Measurements from ENCODE around the gene SCCPDH. TPM values are rescaled to one million over a fixed set of nuclear protein-coding genes. Genes with fewer than 3 reads are reported as not detected.

SCCPDH gene
- total RNA-seq, 1 donor from 2014 or later, result 31.7 TPM

DNA sequence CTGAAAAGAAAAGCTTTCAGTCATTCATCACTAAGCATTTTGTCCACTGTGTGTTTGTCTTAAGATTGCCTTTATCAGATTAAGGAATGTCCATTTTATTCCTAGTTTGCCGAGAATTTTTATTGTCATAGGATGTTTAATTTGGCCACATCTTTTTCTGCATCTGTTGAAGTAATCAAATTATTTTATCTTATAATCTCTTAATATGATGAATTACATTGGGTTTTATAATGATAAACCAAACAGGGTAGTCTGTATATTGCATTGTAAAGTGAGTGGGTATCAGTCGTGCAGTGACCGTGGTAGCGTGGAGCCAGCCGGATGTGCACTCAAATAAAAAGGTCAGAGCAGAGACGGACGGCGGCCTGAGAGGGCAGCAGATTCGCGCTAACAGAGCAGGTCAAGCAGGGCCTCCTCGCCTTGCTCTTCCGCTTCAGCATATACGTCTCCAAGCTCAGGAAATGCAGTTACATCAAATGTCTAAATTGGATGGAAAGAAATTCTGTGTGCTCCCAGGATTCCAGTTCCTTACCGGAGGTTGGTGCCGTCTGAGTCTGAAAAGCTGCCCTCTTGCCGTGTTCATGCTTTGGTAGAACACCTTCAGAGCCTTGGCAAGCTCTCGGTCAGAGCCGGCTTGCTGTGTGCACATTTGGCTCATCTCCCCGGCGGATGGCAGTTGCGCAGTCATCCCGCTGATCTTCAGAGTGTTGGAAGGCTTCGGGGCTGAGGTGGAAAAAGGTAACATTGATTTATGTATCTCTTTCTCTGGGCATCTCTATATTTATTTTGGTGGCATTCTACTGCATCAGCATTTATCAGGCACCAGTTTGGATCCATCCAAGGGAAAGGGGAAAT, 51.5 kb downstream of the SCCPDH start:
- no peaks in the 10 kb centered on the region for H3K27me3 Mint-ChIP-seq
- intact Hi-C loops (cut with micrococcal nuclease), result no loop called here
- peaks cover 3% of the 10 kb centered on the region for H3K36me3 Mint-ChIP-seq (ENCODE audit: low read depth)
- H3K27ac Mint-ChIP-seq, result no peak overlapping the region
- H3K9me3 Mint-ChIP-seq, result no peaks in the 10 kb centered on the region
- H3K4me3 Mint-ChIP-seq, result no peak overlapping the region
- no peak for DNase-seq
- no peaks in the 10 kb centered on the region for H3K4me1 Mint-ChIP-seq

DNA sequence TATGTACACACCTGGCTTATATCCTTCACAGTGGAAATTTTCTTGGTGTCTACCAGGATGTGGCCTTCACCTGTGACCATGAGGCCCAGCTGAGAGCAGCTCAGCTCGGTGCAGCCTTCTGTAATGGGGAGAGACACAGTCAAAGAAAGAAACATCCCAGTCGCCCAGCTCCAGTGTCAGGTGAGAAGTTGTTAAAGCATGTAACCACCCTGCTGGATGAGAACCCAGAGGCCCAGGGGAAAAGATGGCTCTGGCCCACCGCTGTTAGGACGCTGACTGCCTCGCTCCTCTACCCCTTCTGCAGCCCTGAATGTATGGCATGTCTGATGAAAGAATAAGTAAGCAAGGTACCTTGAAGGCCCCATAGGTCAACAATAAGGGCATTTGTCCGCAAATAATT, 52.7 kb downstream of the SCCPDH start:
- intact Hi-C loops (cut with micrococcal nuclease), result no loop called here
- no peak for DNase-seq
- Mint-ChIP-seq H3K9me3 (no peaks in the 10 kb centered on the region), H3K27me3 (no peaks in the 10 kb centered on the region), H3K4me3 (no peak overlapping the region), H3K36me3 (ENCODE audit: low read depth) (peaks cover 3% of the 10 kb centered on the region), H3K4me1 (no peaks in the 10 kb centered on the region), H3K27ac (no peak overlapping the region)

DNA sequence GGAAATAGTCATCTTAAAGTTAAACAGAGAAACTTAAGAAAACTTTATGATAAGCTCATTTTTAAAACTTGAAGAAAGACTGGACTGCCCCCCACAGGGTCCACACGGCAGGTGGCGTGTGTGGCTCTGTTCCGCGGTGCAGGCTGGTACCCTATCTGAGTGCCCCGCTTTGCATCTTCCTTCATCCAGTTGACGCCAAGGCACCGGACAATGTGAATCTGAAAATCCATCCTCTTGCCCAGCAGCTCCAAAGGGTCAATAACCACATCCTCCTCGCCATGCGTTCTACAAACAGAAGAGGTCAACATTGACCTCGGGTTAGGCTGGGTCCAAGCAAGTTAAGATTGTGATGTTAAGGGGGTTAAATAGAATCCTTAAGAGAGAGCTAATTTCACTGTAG, 54.5 kb downstream of the SCCPDH start:
- no peaks in the 10 kb centered on the region for H3K36me3 Mint-ChIP-seq (ENCODE audit: low read depth)
- intact Hi-C loops (cut with micrococcal nuclease), result no loop called here
- H3K9me3 Mint-ChIP-seq, result no peaks in the 10 kb centered on the region
- DNase-seq, result no peak
- H3K27ac Mint-ChIP-seq, result no peak overlapping the region
- H3K4me1 Mint-ChIP-seq, result peaks cover 7% of the 10 kb centered on the region
- H3K4me3 Mint-ChIP-seq, result no peak overlapping the region
- H3K27me3 Mint-ChIP-seq, result no peaks in the 10 kb centered on the region

DNA sequence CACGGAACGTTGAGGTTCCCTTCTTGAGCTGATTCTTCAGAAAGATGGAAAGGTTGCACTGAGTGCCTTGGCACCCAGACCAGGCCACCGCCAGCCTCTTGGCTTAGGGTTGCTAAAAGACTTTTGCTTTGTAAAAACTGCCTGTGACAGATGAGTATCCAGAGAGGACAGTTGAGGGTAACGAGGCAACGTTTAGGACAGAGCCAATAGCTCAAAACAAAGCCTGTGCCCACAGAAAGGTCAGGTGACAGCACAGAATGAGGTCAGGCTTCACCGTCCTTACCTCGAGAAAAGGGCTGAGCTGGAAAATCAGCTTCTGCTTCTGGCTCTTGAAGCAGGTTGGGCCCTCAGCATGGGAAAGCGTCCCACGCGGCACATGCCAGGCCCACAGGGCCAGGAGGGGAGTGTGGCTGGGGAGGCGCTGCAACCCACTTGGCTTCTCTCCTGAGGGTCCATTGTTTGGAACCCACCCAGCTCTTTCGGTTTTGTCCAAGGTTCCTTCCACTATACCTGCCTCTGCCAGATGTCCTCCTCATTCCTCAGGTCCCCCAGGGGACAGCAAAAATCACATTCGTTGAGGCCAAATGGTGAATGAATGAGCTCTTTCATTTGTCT, 55.5 kb downstream of the SCCPDH start:
- no peak for DNase-seq
- Mint-ChIP-seq H3K27me3 (no peaks in the 10 kb centered on the region), H3K4me3 (no peak overlapping the region), H3K27ac (no peak overlapping the region), H3K9me3 (no peaks in the 10 kb centered on the region), H3K4me1 (peaks cover 9% of the 10 kb centered on the region), H3K36me3 (ENCODE audit: low read depth) (no peaks in the 10 kb centered on the region)
- intact Hi-C loops (cut with micrococcal nuclease), result no loop called here

DNA sequence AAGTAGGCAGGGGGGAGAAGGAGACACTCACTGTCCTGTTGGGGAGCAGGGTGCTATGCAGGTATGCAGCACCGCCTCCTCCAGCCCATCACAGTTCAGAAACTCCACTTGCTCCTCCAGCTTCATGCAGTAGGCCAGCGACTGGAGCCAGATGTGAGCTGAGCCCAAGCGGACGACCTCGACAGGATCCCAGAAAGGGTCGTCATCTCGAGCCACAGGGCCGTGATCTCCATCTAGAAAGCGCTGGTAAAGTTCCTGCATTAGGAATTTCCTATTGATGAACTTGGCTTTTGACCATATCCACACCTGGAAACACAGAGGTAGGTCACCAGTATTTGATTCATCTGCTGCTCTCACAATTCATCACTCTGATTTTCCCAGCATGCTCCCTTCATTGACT, 56.1 kb downstream of the SCCPDH start:
- intact Hi-C loops (cut with micrococcal nuclease), result no loop called here
- H3K27ac Mint-ChIP-seq, result no peak overlapping the region
- no peak overlapping the region for H3K4me3 Mint-ChIP-seq
- H3K4me1 Mint-ChIP-seq, result peaks cover 14% of the 10 kb centered on the region
- H3K27me3 Mint-ChIP-seq, result no peaks in the 10 kb centered on the region
- H3K9me3 Mint-ChIP-seq, result no peaks in the 10 kb centered on the region
- no peaks in the 10 kb centered on the region for H3K36me3 Mint-ChIP-seq (ENCODE audit: low read depth)
- DNase-seq, result no peak

DNA sequence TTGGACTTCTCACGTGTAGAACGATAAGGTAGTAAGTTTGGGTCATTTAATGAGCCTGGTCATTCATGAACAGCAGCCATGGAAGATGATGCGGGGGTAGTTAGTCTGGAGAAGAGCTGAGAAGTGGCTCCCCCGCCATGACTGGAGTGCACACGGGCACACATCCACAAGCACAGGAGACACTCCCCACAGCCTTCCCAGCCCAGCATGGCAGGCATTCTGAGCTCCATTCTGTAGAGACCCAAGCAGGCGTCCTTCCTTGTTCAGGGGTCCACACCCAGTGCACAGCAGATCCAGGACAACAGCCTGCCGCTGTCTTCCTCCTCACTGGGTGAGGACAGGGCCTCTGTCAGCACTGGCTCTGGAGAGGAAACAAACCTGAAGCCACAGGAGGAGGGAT, 57.0 kb downstream of the SCCPDH start:
- Mint-ChIP-seq H3K4me3 (no peak overlapping the region), H3K4me1 (peaks cover 14% of the 10 kb centered on the region), H3K36me3 (ENCODE audit: low read depth) (no peaks in the 10 kb centered on the region), H3K9me3 (no peaks in the 10 kb centered on the region), H3K27ac (no peak overlapping the region), H3K27me3 (no peaks in the 10 kb centered on the region)
- no peak for DNase-seq
- intact Hi-C loops (cut with micrococcal nuclease), result no loop called here

DNA sequence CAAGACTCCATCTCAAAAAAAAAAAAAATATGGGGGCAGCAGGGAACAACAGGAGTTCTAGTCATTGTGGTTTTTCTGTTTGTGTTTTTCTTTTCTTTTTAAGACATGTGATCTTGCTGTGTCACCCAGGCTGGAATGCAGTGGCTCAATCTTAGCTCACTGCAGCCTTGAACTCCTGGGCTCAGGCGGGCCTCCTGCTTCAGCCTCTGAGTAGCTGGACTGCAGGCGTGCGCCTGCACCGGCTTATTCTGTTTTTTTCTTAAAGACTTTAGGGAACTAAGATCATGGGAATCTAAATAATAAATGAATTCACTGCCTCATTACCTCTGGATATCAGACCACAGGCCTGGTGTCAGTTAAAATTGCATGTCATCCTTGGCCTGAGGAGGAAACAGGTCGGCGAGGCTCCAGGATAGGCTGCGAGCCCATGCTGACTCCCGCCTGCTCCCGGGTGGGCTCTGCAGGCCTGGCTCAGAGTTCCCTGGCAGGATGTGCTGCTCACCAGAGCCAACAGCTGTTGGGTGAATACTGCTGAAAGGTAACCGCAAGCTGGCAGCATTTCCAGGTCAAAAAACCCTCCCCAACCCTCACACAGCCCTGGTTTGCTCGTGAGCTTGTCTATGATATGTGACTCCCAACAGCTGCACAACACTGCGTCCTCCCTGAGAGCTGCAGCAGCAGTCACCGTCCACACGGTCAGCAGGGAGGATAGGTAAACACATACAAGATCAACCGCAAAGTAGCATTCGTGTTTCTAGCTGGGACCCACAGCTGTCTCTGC, 58.1 kb downstream of the SCCPDH start:
- no peaks in the 10 kb centered on the region for H3K27me3 Mint-ChIP-seq
- no peaks in the 10 kb centered on the region for H3K36me3 Mint-ChIP-seq (ENCODE audit: low read depth)

DNA sequence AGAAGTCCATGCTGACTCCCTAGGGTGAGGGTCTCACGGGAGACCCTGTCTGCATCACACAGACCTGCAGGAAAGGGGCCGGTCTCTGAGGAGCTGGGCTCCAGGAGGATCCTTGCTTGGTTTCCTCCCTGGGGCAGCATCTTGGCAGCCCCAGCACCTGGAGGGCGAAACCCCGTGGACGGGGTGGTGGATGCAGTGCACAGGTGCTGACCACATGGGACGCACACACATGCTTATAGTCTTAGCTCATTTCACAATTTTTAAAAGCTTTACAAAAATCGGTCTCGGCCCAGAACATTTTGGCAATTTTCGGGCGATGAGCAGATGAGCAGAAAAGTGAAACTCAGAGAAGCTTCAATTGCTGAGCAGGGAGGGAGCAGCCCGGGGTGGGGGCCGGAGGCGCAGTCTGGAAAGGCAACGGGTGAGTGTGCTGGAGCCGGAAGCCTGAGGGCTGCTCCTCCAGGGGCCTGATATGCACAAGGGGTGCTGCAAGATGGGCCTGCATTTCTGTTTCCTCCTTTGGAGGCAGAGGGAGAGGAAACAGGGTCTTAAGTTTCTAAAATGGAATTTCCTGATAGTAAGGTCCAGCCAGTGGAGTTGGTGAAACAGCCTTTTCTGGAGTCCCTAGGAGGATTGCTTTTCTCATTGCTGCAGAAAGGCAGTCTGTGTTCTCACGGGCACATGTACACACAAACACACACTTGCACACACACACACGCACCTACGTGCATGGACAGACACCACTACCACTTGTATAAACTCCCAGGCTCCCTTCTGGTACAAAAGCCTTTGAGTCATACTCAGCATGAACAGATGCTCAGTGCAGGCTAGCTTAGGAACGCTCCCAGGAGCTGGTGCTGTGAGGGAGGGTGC, 60.6 kb downstream of the SCCPDH start:
- Mint-ChIP-seq H3K27ac (no peak overlapping the region), H3K36me3 (ENCODE audit: low read depth) (no peaks in the 10 kb centered on the region), H3K9me3 (no peaks in the 10 kb centered on the region), H3K27me3 (no peaks in the 10 kb centered on the region), H3K4me3 (peak overlapping the region; percentile 59), H3K4me1 (peaks cover 14% of the 10 kb centered on the region)
- intact Hi-C loops (cut with micrococcal nuclease), result no loop called here
- peak; percentile 69 for DNase-seq

More for the DNA sequence above, 58.1 kb downstream of the SCCPDH start:
- Mint-ChIP-seq H3K27ac (peak overlapping the region; percentile 48), H3K9me3 (no peaks in the 10 kb centered on the region), H3K4me3 (no peak overlapping the region), H3K4me1 (peaks cover 14% of the 10 kb centered on the region)
- intact Hi-C loops (cut with micrococcal nuclease), result no loop called here
- DNase-seq, result no peak

DNA sequence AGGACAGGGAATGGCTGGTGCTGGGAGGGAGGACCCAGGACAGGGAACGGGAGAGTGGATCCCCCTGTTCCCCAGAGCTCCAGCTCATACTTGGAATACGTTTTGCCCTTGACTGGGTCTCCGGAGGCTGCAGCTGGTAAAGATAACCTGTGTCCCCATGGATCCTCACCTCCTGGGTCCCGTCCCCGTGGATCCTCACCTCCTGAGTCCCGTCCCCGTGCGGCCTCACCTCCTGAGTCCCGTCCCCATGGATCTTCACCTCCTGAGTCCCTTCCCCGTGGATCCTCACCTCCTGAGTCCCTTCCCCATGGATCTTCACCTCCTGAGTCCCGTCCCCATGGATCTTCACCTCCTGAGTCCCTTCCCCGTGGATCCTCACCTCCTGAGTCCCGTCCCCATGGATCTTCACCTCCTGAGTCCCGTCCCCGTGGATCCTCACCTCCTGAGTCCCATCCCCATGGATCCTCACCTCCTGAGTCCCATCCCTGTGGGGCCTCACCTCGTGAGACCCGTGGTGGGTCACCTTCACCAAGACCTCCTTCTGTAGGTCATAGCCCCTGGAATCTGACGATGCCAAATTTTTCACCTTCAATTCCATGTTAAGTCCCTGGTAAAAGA, 61.4 kb downstream of the SCCPDH start:
- Mint-ChIP-seq H3K27ac (no peak overlapping the region), H3K4me3 (no peak overlapping the region), H3K9me3 (no peaks in the 10 kb centered on the region), H3K4me1 (peaks cover 14% of the 10 kb centered on the region), H3K36me3 (ENCODE audit: low read depth) (no peaks in the 10 kb centered on the region), H3K27me3 (no peaks in the 10 kb centered on the region)
- DNase-seq, result no peak
- intact Hi-C loops (cut with micrococcal nuclease), result no loop called here

DNA sequence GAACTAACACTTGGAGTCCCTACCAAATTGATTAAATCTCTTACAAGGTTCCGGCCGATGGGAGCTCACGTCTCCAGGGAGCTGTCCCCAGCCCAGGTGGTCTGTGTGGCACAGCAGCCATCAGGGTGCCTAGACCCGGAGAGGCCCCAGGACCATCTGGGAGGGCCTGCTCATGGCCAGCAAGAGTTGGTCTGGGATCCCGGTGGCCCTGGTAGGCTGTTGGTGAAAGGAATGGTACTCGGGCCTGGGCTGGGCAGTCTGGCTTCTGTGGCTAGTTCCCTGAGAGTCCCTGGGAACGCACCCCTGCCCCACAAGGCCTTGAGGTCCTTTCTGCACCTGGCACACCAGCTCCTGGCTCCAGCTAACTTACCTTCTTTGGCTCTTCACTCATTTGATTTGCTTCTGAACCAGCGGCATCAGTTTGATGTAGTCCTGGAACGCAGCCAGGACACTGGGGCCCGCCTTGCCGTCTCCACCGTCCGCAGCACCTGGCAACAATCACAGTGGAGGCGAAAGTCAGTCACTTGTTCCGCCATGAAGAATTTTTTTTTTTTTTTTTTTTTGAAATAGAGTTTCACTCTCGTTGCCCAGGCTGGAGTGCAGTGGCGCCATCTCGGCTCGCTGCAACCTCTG, 62.5 kb downstream of the SCCPDH start:
- Mint-ChIP-seq H3K27ac (no peak overlapping the region), H3K4me3 (no peak overlapping the region), H3K36me3 (ENCODE audit: low read depth) (no peaks in the 10 kb centered on the region), H3K4me1 (peaks cover 14% of the 10 kb centered on the region), H3K9me3 (no peaks in the 10 kb centered on the region), H3K27me3 (no peaks in the 10 kb centered on the region)
- no peak for DNase-seq
- intact Hi-C loops (cut with micrococcal nuclease), result no loop called here

DNA sequence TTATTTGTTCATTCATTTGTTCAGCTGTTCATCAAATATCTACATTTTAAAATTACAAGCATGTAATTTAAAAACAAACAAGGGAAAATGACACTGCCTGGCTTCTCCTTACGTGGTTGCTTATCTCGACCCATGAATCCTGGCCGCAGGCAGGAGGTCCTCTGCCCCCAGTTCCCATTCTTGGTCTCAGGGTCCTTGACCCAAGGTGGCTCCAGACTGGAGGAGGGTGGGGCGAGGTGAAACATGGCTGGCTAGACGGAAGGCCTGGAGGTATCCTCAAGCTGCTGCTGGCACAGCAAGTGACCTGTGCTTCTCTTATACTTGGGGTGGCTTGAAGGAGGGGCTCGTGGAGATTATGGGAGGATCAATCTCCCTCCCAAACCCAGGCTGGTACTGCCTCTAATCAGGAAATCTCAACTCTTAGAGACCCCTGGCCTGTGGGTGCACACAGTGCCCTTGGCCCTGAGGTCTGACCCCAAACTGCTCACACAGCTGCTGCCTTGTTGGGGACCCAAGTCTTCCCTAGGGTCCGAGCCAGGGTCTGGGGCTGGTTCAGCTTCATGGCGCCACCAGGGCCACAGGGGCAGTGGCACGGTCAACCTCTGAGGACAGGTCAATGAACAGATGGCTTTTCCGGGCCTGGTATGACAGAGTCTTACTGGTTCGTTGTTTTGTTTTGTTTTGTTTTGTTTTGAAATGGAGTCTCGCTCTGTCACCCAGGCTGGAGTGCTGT, 63.7 kb downstream of the SCCPDH start:
- Mint-ChIP-seq H3K9me3 (no peaks in the 10 kb centered on the region), H3K4me3 (no peak overlapping the region), H3K4me1 (peaks cover 6% of the 10 kb centered on the region), H3K36me3 (ENCODE audit: low read depth) (no peaks in the 10 kb centered on the region), H3K27me3 (no peaks in the 10 kb centered on the region), H3K27ac (no peak overlapping the region)
- intact Hi-C loops (cut with micrococcal nuclease), result no loop called here
- no peak for DNase-seq

DNA sequence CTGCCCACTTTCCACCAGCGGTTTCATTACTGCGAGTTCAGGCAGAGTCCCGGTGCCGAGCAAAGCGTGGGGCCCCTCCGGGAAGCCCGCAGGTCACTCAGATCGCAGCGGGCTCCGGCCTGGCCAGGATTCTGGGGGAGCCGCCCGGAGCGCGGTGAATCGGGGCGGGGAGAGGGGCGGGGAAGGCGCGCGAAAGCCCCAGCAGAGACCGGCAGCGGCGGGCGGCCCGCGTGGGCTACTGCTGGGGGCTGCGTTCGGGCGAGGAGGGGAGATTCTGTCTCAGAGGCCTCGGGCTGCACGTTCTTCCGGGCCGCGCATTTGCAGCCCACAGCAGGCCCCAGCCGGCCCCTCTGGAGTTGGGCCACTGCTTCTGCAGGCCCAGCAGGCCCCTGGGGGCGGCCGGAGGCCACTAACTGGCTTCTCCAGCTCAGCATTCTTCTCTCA, 64.7 kb downstream of the SCCPDH start:
- Mint-ChIP-seq H3K4me1 (peaks cover 6% of the 10 kb centered on the region), H3K4me3 (no peak overlapping the region), H3K27me3 (no peaks in the 10 kb centered on the region), H3K9me3 (no peaks in the 10 kb centered on the region), H3K36me3 (ENCODE audit: low read depth) (no peaks in the 10 kb centered on the region), H3K27ac (no peak overlapping the region)
- no peak for DNase-seq
- intact Hi-C loops (cut with micrococcal nuclease), result no loop called here
